ENCODE measurements around the gene HNRNPCL2.
"Not testable (repeated sequence)": the region's sequence is repeated elsewhere in the genome, so short reads cannot be mapped to it uniquely, and the experiment has no call there.

Gene HNRNPCL2

GRCh38 chr1:13116754-13117153 lies at the start of gene HNRNPCL2:
Gene HNRNPCL2, minus strand, starts transcription at chr1:13116854. Its CDS starts 454 bp downstream, at chr1:13116400.
- DNase-seq, result not testable (repeated sequence)

GRCh38 chr1:13165531-13165930 lies 48.9 kb upstream of the HNRNPCL2 start, which contains the start of gene HNRNPCL4:
Gene HNRNPCL4, minus strand, starts transcription at chr1:13165631. Its CDS starts 164 bp downstream, at chr1:13165467.
- not testable (repeated sequence) for DNase-seq

GRCh38 chr1:13155909-13156308 lies 39.3 kb upstream of the HNRNPCL2 start, which contains the start of gene PRAMEF26:
Gene PRAMEF26, minus strand, starts transcription at chr1:13156009. Its CDS starts 2,914 bp downstream, at chr1:13153095.
- not testable (repeated sequence) for DNase-seq

- DNase-seq, result not testable (repeated sequence)
Observed at GRCh38 chr1:13070474-13070873, 46.2 kb downstream of the HNRNPCL2 start, which contains the start of gene PRAMEF25. Gene PRAMEF25, plus strand, starts transcription at chr1:13070774. Its CDS starts 2,920 bp downstream, at chr1:13073694.

All from NCI-H1436 treated with DMSO at 0.1 percent for 48 hours (cell line).